A673 (cell line): ENCODE results near the gene CACNA1A. TPM values are rescaled to one million over a fixed set of nuclear protein-coding genes. Genes with fewer than 3 reads are reported as not detected.
A peak's percentile ranks its signal among the peaks of the same experiment; 100 is the strongest.

Source experiments
- BruUV-seq: library from RNA; stranded (reverse); fragments of 400-500 nt; replicated peaks from 2 replicates; lab custom pipeline; 2021; lab: Mats Ljungman, UMichigan
- CTCF ChIA-PET: fragments of 300-600 bp; sonication (Branson Sonifier 250); formaldehyde crosslinking; loops from one replicate; lab custom pipeline; 2022; ENCODE audit warnings: antibody characterized with exemption; lab: Charles Lee
- POLR2A ChIA-PET: fragments of 300-600 bp; sonication (Branson Sonifier 250); formaldehyde crosslinking; loops from one replicate; lab custom pipeline; 2022; ENCODE audit warnings: antibody characterized with exemption; ENCODE audit not compliant: low non-redundant PET; lab: Charles Lee
- DNase-seq: peaks from one replicate; pipeline ENCODE4 v3.0.0-alpha.2; 2015; ENCODE audit warnings: low spot score
- H3K27ac ChIP-seq: fragments of 200-600 bp; sonication (generic); 2 replicates; pipeline ENCODE4 v1.5.1; 2016; ENCODE audit warnings: mixed run types, low read depth, mild to moderate bottlenecking, mixed read lengths, antibody characterized with exemption, low read length; ENCODE audit not compliant: poor library complexity, severe bottlenecking
- H3K27me3 ChIP-seq: fragments of 200-600 bp; sonication (generic); replicated peaks from 2 replicates; pipeline ENCODE4 v1.6.1; 2017; ENCODE audit warnings: mixed run types, low read depth, mild to moderate bottlenecking, mixed read lengths, antibody characterized with exemption, low read length; ENCODE audit not compliant: insufficient read depth, poor library complexity
- H3K36me3 ChIP-seq: fragments of 200-600 bp; sonication (generic); 2 replicates; pipeline ENCODE4 v1.6.1; 2016; ENCODE audit warnings: mixed run types, mild to moderate bottlenecking, mixed read lengths, antibody characterized with exemption, low read length; ENCODE audit not compliant: insufficient read depth, poor library complexity, severe bottlenecking
- H3K4me1 ChIP-seq: fragments of 200-600 bp; sonication (generic); 2 replicates; pipeline ENCODE4 v1.6.1; 2017; ENCODE audit warnings: mixed run types, mild to moderate bottlenecking, mixed read lengths, antibody characterized with exemption, low read length; ENCODE audit not compliant: insufficient read depth, poor library complexity, severe bottlenecking
- H3K4me3 ChIP-seq: fragments of 200-600 bp; sonication (generic); 2 replicates; pipeline ENCODE4 v1.5.1; 2016; ENCODE audit warnings: low read depth, mixed run types, mild to moderate bottlenecking, mixed read lengths, low read length; ENCODE audit not compliant: poor library complexity, severe bottlenecking
- H3K9me3 ChIP-seq: fragments of 200-600 bp; sonication (generic); 2 replicates; pipeline ENCODE4 v1.6.1; 2016; ENCODE audit warnings: mixed run types, low read depth, mild to moderate bottlenecking, mixed read lengths, antibody characterized with exemption, low read length; ENCODE audit not compliant: poor library complexity, severe bottlenecking
- EZH2 ChIP-seq: fragments of 200-600 bp; sonication (generic); IDR thresholded peaks from 2 replicates; pipeline ENCODE4 v1.6.1; 2017; ENCODE audit warnings: borderline replicate concordance, low read depth, mild to moderate bottlenecking, mixed read lengths, antibody characterized with exemption, low read length; ENCODE audit not compliant: poor library complexity, severe bottlenecking
- intact Hi-C: fragments of 100-400 bp; cut with micrococcal nuclease; formaldehyde crosslinking; loops from one replicate; pipeline ENCODE4 v1.10.0; 2022; ENCODE audit not compliant: unreplicated experiment
- total RNA-seq: library from RNA; stranded (reverse); gene quantifications from 2 replicates; pipeline ENCODE4 v1.2.3, GENCODE V29; 2021
- TF ChIP-seq, protein P1 (sequence below): fragments of 300-800, 200-600 bp; sonication (generic); conservative IDR thresholded peaks from 2 replicates; pipeline ENCODE4 v1.5.1; 2017; ENCODE audit warnings: low read depth, mild to moderate bottlenecking, antibody characterized with exemption, low read length, moderate library complexity, mixed read lengths

CACNA1A gene
- total RNA-seq, 1 experiment from 2014 or later = 3.2 TPM

DNA sequence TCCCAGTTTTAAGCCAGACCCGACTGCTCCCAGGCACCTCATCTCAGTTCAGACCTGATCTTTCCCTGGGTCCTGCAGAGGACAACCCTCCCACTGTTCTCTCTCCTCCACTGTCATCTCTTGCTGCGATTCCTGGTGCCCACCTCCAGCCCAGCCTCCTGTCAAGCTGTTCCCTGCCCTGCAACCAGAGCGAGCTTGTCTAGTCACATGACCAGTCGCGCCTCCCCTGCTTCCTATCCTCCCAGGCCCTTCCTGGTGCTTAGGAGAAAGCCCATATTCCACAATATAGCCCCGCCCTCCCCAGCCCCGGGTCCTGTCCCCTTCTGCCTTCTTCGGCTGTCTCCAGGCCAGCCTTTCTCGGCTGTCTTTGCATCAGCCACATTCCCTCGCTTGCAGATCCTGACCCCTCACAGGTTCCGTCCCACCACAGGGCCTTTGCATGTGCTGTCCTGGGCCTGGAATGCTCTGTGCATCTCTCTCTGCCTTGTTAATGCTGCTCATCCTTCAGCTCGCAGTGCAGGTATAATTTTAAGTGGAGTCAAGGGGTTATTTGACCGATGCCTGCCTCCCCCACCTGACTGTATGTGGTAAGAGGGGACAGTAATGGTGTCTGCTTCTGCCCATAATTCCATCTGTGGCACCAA lies 267.3 kb downstream of the CACNA1A start:
- ChIA-PET POLR2A (no interaction called here), CTCF (interaction anchor here (0.6 kb wide), 1 partner anchor 44 kb away, joined by 7 read pairs; no protein-coding TSS in a partner anchor)
- no TSS peak for BruUV-seq
- H3K27ac ChIP-seq = no peak overlapping the region
- intact Hi-C loops = no loop called here
- no peak overlapping the region for H3K4me3 ChIP-seq
- H3K9me3 ChIP-seq = no peaks in the 10 kb centered on the region
- H3K27me3 ChIP-seq = no peaks in the 10 kb centered on the region
- DNase-seq = no peak
- no peaks in the 10 kb centered on the region for H3K4me1 ChIP-seq
- TF ChIP-seq EZH2 = no peak
- TF ChIP-seq, protein P1, sequence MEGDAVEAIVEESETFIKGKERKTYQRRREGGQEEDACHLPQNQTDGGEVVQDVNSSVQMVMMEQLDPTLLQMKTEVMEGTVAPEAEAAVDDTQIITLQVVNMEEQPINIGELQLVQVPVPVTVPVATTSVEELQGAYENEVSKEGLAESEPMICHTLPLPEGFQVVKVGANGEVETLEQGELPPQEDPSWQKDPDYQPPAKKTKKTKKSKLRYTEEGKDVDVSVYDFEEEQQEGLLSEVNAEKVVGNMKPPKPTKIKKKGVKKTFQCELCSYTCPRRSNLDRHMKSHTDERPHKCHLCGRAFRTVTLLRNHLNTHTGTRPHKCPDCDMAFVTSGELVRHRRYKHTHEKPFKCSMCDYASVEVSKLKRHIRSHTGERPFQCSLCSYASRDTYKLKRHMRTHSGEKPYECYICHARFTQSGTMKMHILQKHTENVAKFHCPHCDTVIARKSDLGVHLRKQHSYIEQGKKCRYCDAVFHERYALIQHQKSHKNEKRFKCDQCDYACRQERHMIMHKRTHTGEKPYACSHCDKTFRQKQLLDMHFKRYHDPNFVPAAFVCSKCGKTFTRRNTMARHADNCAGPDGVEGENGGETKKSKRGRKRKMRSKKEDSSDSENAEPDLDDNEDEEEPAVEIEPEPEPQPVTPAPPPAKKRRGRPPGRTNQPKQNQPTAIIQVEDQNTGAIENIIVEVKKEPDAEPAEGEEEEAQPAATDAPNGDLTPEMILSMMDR = no peak
- H3K36me3 ChIP-seq = no peaks in the 10 kb centered on the region

DNA sequence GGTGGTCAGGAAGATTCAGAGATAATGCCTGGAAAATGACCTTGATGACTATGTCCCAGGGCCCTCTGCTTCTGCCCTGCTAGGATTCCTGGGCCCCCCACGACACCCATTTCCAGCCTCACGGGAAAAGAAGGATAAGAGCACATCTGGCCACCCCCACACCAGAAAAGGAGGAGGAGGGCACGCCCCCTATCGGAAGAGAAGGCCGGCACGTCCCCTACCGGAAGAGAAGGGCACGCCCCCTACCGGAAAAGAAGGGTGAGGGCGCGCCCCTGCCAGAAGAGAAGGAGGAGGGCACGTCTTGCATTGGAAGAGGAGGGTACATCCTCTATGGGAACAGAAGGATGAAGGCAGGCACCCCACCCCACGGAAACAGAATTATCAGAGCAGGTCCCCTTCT lies 271.8 kb downstream of the CACNA1A start:
- Histone ChIP-seq H3K36me3 (no peaks in the 10 kb centered on the region), H3K9me3 (no peaks in the 10 kb centered on the region), H3K4me1 (peaks cover 5% of the 10 kb centered on the region), H3K27me3 (no peaks in the 10 kb centered on the region), H3K4me3 (no peak overlapping the region), H3K27ac (no peak overlapping the region)
- DNase-seq = peak; percentile 87
- intact Hi-C loops = no loop called here
- TF ChIP-seq, protein P1 = peak; percentile 92
- no peak for TF ChIP-seq EZH2
- ChIA-PET CTCF (interaction anchor here (0.7 kb wide), 1 partner anchor 71 kb away, joined by 3 read pairs; no protein-coding TSS in a partner anchor), POLR2A (no interaction called here)
- BruUV-seq = no TSS peak

DNA sequence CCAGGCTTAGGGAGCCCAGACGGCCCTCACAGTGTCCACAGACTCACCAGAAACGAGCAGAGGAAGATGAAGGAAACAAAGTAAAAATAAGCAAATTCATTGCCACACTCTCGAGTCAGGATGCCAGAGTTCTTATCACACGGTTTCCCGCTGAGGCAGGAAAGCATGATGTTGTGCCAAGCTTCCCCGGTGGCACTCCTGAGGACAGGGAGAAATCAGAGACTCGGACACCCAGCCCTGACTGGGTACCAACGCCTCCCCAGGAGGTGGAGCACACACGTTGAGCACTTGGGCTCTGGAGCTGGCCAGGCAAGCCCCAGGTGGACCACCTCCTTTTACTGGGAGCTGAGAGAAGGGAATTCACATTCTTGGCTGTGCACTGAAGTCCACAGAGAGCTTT lies 274.6 kb downstream of the CACNA1A start:
- POLR2A ChIA-PET = no interaction called here
- TF ChIP-seq, protein P1 = no peak
- TF ChIP-seq EZH2 = no peak
- no peaks in the 10 kb centered on the region for H3K9me3 ChIP-seq
- H3K4me1 ChIP-seq = peaks cover 7% of the 10 kb centered on the region
- H3K27ac ChIP-seq = no peak overlapping the region
- intact Hi-C loops = no loop called here
- CTCF ChIA-PET = no interaction called here
- no peak for DNase-seq
- no peak overlapping the region for H3K4me3 ChIP-seq
- no peaks in the 10 kb centered on the region for H3K36me3 ChIP-seq
- no TSS peak for BruUV-seq
- no peaks in the 10 kb centered on the region for H3K27me3 ChIP-seq
